Activated CD8-positive, alpha-beta memory T cell treated with anti-CD3 and anti-CD28 coated beads, Interleukin-2, amount 50 U/mL, for 4 hours (primary cell): ENCODE results near the gene UPF2.

Experiments used
- DNase-seq: peaks from one replicate; pipeline ENCODE4 v3.0.0-alpha.2; 2020

The UPF2 gene

GRCh38 chr10:11881477-11882417 is 160.9 kb downstream of the UPF2 start:
- no peak for DNase-seq

GRCh38 chr10:11881030-11881476 is 161.6 kb downstream of the UPF2 start:
- no peak for DNase-seq

- no peak for DNase-seq
Measured at GRCh38 chr10:11880151-11881029, 162.2 kb downstream of the UPF2 start.

- DNase-seq = no peak
Measured at GRCh38 chr10:11879387-11880094, 163.1 kb downstream of the UPF2 start.

- no peak for DNase-seq
Measured at GRCh38 chr10:11878776-11879175, 163.8 kb downstream of the UPF2 start.

- no peak for DNase-seq
Measured at GRCh38 chr10:11877591-11877905, 165.1 kb downstream of the UPF2 start.

- no peak for DNase-seq
Measured at GRCh38 chr10:11876805-11877590, 165.6 kb downstream of the UPF2 start.

GRCh38 chr10:11876324-11876723 is 166.3 kb downstream of the UPF2 start:
- no peak for DNase-seq

- no peak for DNase-seq
Measured at GRCh38 chr10:11875494-11876281, 166.9 kb downstream of the UPF2 start.

- DNase-seq = peak; percentile 53
Measured at GRCh38 chr10:11874568-11875493, 167.8 kb downstream of the UPF2 start.

- DNase-seq = no peak
Measured at GRCh38 chr10:11871466-11871865, 171.1 kb downstream of the UPF2 start.

- DNase-seq = no peak
Measured at GRCh38 chr10:11870900-11871400, 171.7 kb downstream of the UPF2 start.

GRCh38 chr10:11870461-11870780 is 172.2 kb downstream of the UPF2 start:
- no peak for DNase-seq
